ENCODE measurements around the gene HLTF.
"Not testable (repeated sequence)": the region's sequence is repeated elsewhere in the genome, so short reads cannot be mapped to it uniquely, and the experiment has no call there.

HLTF gene

GRCh38 chr3:149101154-149101553 is 14.8 kb upstream of the HLTF start (continued):
- TF ChIP-seq, protein P1, sequence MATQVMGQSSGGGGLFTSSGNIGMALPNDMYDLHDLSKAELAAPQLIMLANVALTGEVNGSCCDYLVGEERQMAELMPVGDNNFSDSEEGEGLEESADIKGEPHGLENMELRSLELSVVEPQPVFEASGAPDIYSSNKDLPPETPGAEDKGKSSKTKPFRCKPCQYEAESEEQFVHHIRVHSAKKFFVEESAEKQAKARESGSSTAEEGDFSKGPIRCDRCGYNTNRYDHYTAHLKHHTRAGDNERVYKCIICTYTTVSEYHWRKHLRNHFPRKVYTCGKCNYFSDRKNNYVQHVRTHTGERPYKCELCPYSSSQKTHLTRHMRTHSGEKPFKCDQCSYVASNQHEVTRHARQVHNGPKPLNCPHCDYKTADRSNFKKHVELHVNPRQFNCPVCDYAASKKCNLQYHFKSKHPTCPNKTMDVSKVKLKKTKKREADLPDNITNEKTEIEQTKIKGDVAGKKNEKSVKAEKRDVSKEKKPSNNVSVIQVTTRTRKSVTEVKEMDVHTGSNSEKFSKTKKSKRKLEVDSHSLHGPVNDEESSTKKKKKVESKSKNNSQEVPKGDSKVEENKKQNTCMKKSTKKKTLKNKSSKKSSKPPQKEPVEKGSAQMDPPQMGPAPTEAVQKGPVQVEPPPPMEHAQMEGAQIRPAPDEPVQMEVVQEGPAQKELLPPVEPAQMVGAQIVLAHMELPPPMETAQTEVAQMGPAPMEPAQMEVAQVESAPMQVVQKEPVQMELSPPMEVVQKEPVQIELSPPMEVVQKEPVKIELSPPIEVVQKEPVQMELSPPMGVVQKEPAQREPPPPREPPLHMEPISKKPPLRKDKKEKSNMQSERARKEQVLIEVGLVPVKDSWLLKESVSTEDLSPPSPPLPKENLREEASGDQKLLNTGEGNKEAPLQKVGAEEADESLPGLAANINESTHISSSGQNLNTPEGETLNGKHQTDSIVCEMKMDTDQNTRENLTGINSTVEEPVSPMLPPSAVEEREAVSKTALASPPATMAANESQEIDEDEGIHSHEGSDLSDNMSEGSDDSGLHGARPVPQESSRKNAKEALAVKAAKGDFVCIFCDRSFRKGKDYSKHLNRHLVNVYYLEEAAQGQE (tag by site-specific recombination; IDR thresholded peaks at IDR 0.05): 0 out of 2 replicates have a peak, but pooled peaks have one; percentile 30
- TF ChIP-seq EGR2 (tag by site-specific recombination; IDR thresholded peaks at IDR 0.05; ENCODE audit: low read depth) (no peak), GLIS1 (tag by site-specific recombination; IDR thresholded peaks at IDR 0.05) (no peak), ZEB2 (tag by site-specific recombination; IDR thresholded peaks at IDR 0.05) (no peak), ZNF792 (tag by site-specific recombination; IDR thresholded peaks at IDR 0.05) (no peak), ZNF350 (tag by site-specific recombination; IDR thresholded peaks at IDR 0.05) (no peak), ZNF785 (tag by site-specific recombination; IDR thresholded peaks at IDR 0.05) (no peak), ZNF394 (tag by site-specific recombination; IDR thresholded peaks at IDR 0.05; ENCODE audit: borderline replicate concordance) (peak; percentile 50; the same call in 1 of the 2 replicates), ZNF302 (tag by site-specific recombination; IDR thresholded peaks at IDR 0.05; ENCODE audit: low read depth) (no peak), ZNF629 (tag by site-specific recombination; IDR thresholded peaks at IDR 0.05) (no peak), ZNF362 (tag by site-specific recombination; IDR thresholded peaks at IDR 0.05) (no peak)
- TF ChIP-seq, protein P2, sequence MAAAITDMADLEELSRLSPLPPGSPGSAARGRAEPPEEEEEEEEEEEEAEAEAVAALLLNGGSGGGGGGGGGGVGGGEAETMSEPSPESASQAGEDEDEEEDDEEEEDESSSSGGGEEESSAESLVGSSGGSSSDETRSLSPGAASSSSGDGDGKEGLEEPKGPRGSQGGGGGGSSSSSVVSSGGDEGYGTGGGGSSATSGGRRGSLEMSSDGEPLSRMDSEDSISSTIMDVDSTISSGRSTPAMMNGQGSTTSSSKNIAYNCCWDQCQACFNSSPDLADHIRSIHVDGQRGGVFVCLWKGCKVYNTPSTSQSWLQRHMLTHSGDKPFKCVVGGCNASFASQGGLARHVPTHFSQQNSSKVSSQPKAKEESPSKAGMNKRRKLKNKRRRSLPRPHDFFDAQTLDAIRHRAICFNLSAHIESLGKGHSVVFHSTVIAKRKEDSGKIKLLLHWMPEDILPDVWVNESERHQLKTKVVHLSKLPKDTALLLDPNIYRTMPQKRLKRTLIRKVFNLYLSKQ (tag by site-specific recombination; IDR thresholded peaks at IDR 0.05; ENCODE audit: borderline replicate concordance): no peak
- TF ChIP-seq, protein P3, sequence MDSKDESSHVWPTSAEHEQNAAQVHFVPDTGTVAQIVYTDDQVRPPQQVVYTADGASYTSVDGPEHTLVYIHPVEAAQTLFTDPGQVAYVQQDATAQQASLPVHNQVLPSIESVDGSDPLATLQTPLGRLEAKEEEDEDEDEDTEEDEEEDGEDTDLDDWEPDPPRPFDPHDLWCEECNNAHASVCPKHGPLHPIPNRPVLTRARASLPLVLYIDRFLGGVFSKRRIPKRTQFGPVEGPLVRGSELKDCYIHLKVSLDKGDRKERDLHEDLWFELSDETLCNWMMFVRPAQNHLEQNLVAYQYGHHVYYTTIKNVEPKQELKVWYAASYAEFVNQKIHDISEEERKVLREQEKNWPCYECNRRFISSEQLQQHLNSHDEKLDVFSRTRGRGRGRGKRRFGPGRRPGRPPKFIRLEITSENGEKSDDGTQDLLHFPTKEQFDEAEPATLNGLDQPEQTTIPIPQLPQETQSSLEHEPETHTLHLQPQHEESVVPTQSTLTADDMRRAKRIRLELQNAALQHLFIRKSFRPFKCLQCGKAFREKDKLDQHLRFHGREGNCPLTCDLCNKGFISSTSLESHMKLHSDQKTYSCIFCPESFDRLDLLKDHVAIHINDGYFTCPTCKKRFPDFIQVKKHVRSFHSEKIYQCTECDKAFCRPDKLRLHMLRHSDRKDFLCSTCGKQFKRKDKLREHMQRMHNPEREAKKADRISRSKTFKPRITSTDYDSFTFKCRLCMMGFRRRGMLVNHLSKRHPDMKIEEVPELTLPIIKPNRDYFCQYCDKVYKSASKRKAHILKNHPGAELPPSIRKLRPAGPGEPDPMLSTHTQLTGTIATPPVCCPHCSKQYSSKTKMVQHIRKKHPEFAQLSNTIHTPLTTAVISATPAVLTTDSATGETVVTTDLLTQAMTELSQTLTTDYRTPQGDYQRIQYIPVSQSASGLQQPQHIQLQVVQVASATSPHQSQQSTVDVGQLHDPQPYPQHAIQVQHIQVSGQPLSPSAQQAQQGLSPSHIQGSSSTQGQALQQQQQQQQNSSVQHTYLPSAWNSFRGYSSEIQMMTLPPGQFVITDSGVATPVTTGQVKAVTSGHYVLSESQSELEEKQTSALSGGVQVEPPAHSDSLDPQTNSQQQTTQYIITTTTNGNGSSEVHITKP (tag by site-specific recombination; IDR thresholded peaks at IDR 0.05): no peak

- H3K36me3 ChIP-seq (ENCODE audit: control insufficient read depth in 2 of 2, insufficient read depth in 1 of 2, low read length in 2 of 2); POLR2A ChIA-PET; H3K4me3 ChIP-seq (ENCODE audit: low read depth, low read length); H3K27ac ChIP-seq (ENCODE audit: extremely low read depth, low read depth, low read length); CTCF ChIA-PET; H3K4me1 ChIP-seq (ENCODE audit: control insufficient read depth, insufficient read depth, low read length); H3K9me3 ChIP-seq (ENCODE audit: control insufficient read depth, insufficient read depth, low read depth, low read length): not testable (repeated sequence)
These were observed 11.7 kb upstream of the HLTF start for GRCh38 chr3:149097987-149098386.

DNA sequence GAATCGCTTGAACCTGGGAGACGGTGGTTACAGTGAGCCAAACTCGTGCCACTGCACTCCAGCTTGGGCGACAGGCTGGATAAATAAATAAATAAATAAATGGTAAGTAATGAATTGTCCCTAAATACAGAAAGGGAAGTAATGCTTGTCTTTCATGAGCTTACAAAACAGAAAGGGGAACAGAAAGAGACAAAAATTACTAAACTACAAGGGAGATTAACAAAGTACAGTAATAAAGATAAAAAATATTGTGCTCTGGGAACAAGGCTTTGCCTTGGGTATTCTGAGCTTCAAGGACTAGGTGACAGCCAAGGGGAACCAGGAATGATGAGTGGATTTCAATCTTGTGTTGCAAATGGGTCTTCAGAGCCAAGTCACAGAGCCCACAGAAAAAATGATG is 9.2 kb upstream of the HLTF start:
- CTCF ChIA-PET: interaction anchor here (0.8 kb wide), 1 partner anchor 10 kb away, joined by 3 read pairs; no protein-coding TSS in a partner anchor
- no peak for TF ChIP-seq ZNF341 (tag by site-specific recombination; IDR thresholded peaks at IDR 0.05; ENCODE audit: low read depth)
- TF ChIP-seq ZNF521 (tag by site-specific recombination; IDR thresholded peaks at IDR 0.05): no peak
- no peak for TF ChIP-seq SCRT1 (tag by site-specific recombination; IDR thresholded peaks at IDR 0.05; ENCODE audit: borderline replicate concordance)
- no peak for TF ChIP-seq ZNF280C (tag by site-specific recombination; IDR thresholded peaks at IDR 0.05)
- no peak for TF ChIP-seq ZNF175 (tag by site-specific recombination; IDR thresholded peaks at IDR 0.05)
- TF ChIP-seq, protein P4, sequence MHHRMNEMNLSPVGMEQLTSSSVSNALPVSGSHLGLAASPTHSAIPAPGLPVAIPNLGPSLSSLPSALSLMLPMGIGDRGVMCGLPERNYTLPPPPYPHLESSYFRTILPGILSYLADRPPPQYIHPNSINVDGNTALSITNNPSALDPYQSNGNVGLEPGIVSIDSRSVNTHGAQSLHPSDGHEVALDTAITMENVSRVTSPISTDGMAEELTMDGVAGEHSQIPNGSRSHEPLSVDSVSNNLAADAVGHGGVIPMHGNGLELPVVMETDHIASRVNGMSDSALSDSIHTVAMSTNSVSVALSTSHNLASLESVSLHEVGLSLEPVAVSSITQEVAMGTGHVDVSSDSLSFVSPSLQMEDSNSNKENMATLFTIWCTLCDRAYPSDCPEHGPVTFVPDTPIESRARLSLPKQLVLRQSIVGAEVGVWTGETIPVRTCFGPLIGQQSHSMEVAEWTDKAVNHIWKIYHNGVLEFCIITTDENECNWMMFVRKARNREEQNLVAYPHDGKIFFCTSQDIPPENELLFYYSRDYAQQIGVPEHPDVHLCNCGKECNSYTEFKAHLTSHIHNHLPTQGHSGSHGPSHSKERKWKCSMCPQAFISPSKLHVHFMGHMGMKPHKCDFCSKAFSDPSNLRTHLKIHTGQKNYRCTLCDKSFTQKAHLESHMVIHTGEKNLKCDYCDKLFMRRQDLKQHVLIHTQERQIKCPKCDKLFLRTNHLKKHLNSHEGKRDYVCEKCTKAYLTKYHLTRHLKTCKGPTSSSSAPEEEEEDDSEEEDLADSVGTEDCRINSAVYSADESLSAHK (tag by site-specific recombination; IDR thresholded peaks at IDR 0.05): no peak

More for the DNA sequence above, 9.2 kb upstream of the HLTF start:
- H3K36me3 ChIP-seq (ENCODE audit: control insufficient read depth in 2 of 2, insufficient read depth in 1 of 2, low read length in 2 of 2): no peaks in the 10 kb centered on the region
- POLR2A ChIA-PET: no interaction called here
- no peak overlapping the region for H3K27ac ChIP-seq (ENCODE audit: extremely low read depth, low read depth, low read length)
- H3K9me3 ChIP-seq (ENCODE audit: control insufficient read depth, insufficient read depth, low read depth, low read length): no peaks in the 10 kb centered on the region
- no peaks in the 10 kb centered on the region for H3K4me1 ChIP-seq (ENCODE audit: control insufficient read depth, insufficient read depth, low read length)
- no peak overlapping the region for H3K4me3 ChIP-seq (ENCODE audit: low read depth, low read length)
